ENCODE results near the gene PIK3R6.

PIK3R6 gene

DNA sequence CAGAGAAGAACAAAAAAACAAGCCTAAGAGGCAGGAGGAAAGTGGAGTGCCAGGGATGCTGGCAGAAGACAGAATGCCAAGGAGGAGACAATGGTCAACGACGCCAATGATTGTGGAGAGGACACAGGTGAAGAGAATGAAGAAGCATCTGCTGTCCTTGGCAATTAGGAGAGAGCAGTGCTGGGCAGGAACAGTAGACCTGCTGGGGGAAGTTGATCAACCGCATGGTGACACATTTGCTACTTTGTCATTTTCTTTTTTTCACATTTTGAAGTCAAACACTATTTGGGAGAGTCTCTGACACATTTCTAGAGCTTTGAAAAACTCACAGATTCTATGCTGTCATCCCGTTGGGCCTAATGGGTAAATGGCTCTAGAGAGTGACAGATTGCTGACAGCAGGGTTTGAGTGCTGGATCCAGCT, 1.1 kb upstream of the PIK3R6 start:
- H3K4me3 ChIP-seq (ENCODE audit: low read depth, low read length) = peak overlapping the region; percentile 67; the same call in 1 of the 2 replicates
- peak; percentile 72 for DNase-seq (ENCODE audit: low read depth)
- no peak for TF ChIP-seq CTCF (IDR thresholded peaks at IDR 0.05; ENCODE audit: insufficient read depth, low read depth, low read length, missing control alignments)

GRCh38 chr17:8868092-8868491, 618 bp upstream of the PIK3R6 start:
- no peak for TF ChIP-seq CTCF (IDR thresholded peaks at IDR 0.05; ENCODE audit: insufficient read depth, low read depth, low read length, missing control alignments)
- peak overlapping the region; percentile 67 for H3K4me3 ChIP-seq (ENCODE audit: low read depth, low read length)

DNA sequence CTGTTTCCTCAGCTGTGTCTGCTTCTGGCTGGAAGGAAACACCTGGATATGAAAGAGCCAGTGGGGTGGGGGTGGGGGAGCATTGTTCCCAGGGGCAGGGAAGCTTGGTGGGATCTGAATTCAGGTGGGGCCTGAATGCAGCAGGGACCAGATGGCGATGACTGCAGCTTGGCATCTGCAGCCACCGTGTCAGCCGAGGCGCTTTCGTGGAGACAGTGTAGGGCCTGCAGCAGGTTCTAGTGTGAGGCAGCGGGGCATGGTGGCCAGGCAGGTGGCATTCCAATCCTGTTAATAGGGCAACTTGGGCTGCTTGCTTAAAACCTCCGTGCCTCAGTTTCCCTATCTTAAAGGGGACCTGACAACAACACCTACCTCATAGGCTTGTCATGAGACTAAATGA, 1.7 kb downstream of the PIK3R6 start:
- peak overlapping the region; percentile 67 for H3K4me3 ChIP-seq (ENCODE audit: low read depth, low read length)
- TF ChIP-seq CTCF (IDR thresholded peaks at IDR 0.05; ENCODE audit: insufficient read depth, low read depth, low read length, missing control alignments) = no peak
- DNase-seq (ENCODE audit: low read depth) = no peak

More at GRCh38 chr17:8868092-8868491, 618 bp upstream of the PIK3R6 start:
- no peak for DNase-seq (ENCODE audit: low read depth)

DNA sequence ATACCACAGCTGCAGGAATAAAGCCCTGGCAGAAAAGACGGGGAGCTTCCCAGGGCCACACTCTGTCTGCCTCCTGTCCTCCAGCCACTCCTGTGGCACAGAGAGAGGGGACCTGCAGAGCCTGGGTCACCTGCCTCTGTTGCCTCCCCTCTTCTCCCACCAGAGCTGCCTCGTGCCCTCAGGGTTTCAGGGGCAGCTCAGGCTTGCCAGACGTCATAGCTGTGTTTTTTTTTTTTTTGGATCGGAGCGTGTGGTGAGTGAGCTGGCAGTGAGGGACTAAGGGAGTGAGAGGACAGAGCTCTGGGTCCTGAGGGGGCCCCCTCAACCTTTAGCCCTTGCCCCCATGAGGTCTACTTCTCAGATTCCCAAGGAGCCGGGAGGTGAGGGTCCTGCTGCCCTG, 2.1 kb downstream of the PIK3R6 start:
- no peak for TF ChIP-seq CTCF (IDR thresholded peaks at IDR 0.05; ENCODE audit: insufficient read depth, low read depth, low read length, missing control alignments)
- DNase-seq (ENCODE audit: low read depth) = no peak
- peak overlapping the region; percentile 67 for H3K4me3 ChIP-seq (ENCODE audit: low read depth, low read length)

GRCh38 chr17:8862213-8863056, 5.0 kb downstream of the PIK3R6 start:
- DNase-seq (ENCODE audit: low read depth) = no peak
- no peak for TF ChIP-seq CTCF (IDR thresholded peaks at IDR 0.05; ENCODE audit: insufficient read depth, low read depth, low read length, missing control alignments)
- H3K4me3 ChIP-seq (ENCODE audit: low read depth, low read length) = peak overlapping the region; percentile 36

GRCh38 chr17:8861495-8862181, 5.8 kb downstream of the PIK3R6 start:
- no peak for DNase-seq (ENCODE audit: low read depth)
- no peak for TF ChIP-seq CTCF (IDR thresholded peaks at IDR 0.05; ENCODE audit: insufficient read depth, low read depth, low read length, missing control alignments)
- H3K4me3 ChIP-seq (ENCODE audit: low read depth, low read length) = peak overlapping the region; percentile 1

All from GM12865 (cell line).